Stimulated activated CD4-positive, alpha-beta T cell treated with anti-CD3 and anti-CD28 coated beads, Interleukin-4, amount 100 ng/mL, for 4 hours (primary cell): ENCODE measurements around the gene MOB2.
"Not testable (repeated sequence)": the region's sequence is repeated elsewhere in the genome, so short reads cannot be mapped to it uniquely, and the experiment has no call there.

ENCODE experiments used
- DNase-seq, 2 experiments: peaks; one replicate each; pipeline ENCODE4 v3.0.0-alpha.2; 2020

The MOB2 gene

GRCh38 chr11:1439341-1439740 lies 47.2 kb downstream of the MOB2 start:
- DNase-seq: no peak

DNA sequence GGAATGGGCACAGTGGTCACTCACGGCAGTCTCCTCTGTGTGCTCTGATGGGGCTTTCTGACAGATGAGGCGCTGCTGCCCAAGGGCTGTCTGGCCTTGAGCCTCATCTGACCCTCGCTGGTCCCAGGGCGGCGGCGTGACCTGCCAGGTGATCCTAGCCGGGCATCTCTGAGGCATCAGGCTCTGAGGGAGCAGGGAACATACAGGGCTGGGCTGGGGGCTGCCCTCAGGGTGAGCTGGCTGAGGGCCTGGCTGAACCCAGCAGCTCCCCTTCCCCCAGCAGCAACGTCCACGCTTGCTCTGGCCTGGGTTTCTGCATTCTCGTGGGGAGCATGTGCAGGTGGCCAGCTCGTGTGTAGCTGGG lies 47.6 kb downstream of the MOB2 start:
- DNase-seq: no peak

DNA sequence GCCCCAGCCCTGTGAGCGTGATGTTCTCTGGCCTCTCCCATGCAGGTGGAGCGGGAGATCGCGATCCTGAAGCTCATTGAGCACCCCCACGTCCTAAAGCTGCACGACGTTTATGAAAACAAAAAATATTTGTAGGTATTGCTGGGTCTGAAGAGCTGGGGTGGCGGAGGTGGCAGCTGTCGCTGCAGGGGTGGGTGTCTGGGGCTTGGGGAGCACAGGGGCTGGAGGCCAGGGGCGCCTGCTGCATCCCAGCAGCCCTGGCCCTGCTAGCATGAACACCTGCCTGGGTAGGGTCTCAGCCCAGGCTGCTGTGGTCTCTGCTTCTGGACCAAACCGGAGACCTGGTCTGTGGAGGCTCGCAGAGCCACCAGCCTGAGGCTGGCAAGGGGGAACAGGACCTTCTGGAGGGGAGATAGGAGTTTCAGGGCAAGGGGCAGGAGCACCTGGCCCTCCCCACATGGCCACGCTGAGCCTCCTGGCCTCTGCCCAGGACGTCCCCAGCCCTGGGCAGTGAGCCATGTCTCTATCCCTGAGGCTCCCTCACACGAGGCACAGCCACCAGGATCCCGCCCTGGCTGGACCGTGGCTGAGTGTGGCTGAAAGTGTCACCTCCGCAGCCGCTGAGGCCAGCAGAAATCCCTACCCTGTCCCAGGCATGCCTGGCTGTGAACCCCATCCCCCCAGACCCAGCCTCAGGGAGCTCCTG lies 48.2 kb downstream of the MOB2 start:
- DNase-seq: no peak

GRCh38 chr11:1437500-1437899 lies 49.1 kb downstream of the MOB2 start:
- DNase-seq: no peak

- no peak for DNase-seq
Observed at GRCh38 chr11:1436468-1437039, 50.0 kb downstream of the MOB2 start.

- DNase-seq: no peak
Observed at GRCh38 chr11:1435820-1436467, 50.6 kb downstream of the MOB2 start.

GRCh38 chr11:1435479-1435819 lies 51.1 kb downstream of the MOB2 start:
- not testable (repeated sequence) for DNase-seq

DNA sequence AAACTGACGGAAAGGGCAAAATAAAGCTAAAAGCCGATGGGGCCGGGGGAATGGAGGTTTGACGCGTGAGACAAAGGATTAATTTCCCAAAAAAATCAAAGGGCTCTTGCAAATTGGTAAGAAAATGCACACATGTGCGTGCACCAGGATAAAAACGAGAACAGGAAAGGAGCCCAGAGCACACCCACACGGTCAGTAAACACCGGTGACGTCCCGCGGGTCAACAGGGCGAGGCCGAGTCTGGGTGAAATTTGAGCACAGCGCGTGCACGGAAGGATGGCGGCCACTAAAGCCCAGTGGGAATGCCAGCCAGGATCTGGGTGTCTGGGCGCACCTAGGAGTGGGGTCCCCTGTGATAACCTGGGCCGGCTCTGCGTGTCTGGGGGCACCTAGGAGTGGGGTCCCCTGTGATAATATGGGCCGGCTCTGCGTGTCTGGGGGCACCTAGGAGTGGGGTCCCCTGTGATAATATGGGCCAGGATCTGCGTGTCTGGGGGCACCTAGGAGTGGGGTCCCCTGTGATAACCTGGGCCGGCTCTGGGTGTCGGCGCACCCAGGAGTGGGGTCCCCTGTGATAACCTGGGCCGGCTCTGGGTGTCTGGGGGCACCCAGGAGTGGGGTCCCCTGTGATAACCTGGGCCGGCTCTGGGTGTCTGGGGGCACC lies 52.5 kb downstream of the MOB2 start:
- DNase-seq: no peak

- DNase-seq: no peak
Observed at GRCh38 chr11:1433568-1433967, 53.0 kb downstream of the MOB2 start.

DNA sequence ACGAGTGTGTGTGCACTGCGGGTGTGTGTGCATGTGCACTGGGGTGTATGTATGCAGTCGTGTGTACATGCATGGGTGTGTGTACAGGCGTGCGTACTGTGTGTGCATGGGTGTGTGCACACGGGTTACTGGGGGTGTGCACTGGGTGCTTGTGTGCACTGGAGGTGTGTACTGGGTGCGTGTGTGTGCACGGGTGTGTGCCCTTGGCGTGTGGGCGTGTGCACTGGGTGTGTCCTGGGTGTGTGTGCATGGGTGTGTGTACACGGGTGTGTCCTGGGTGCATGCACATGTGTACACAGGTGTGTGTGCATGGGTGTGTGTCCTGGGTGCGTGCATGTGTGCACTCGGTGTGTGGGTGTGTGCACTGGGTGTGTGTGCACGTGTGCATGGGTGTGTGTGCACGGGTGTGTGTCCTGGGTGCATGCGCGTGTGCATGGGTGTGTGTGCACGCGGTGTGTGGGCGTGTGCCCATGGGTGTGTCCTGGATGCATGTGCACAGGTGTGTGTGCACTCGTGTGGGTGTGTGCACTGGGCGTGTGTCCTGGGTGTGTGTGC lies 57.7 kb downstream of the MOB2 start:
- no peak for DNase-seq

GRCh38 chr11:1425439-1425838 lies 61.1 kb downstream of the MOB2 start:
- DNase-seq: no peak

GRCh38 chr11:1425006-1425405 lies 61.6 kb downstream of the MOB2 start:
- no peak for DNase-seq

GRCh38 chr11:1423406-1423805 lies 63.2 kb downstream of the MOB2 start:
- DNase-seq: not testable (repeated sequence)

GRCh38 chr11:1422981-1423380 lies 63.6 kb downstream of the MOB2 start:
- DNase-seq: no peak

DNA sequence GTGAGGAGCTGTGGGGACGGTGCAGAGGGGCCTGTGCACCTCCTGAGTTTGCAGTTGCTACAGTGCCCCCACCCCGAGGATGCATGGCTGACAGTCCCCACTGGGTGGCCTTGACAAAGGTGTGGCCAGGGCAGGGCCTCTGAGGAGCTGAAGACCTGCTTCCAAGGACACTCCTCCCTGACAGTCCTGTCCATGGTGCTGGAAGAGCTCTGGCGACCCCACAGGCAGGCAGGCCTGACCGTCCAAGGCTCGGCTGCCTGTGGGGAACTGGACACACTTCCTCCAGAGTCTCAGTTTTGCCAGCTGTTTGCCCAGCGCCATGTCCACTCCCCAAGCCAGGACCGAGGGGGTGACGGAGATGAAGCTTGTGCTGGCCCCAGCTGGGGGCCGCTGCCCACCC lies 64.1 kb downstream of the MOB2 start:
- no peak for DNase-seq

DNA sequence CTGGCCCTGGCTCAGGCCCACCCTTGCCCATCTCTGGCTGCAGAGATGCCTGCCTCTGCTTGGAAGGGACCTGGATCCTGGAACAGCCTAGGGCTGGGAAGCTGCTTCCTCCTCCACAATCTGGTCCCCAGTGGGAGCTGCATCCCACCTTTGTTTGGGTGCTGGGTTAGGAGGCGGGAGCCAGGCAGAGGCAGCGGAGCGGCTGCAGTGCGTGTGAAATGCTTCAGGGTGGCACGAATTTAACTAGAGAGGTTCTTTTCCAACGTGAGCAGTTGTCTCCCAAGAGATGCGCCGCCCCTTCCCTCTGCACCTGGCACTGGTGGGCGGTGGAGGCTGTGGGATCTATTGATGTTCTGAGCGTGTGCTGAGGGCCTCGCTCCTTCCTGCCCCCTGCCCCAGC lies 65.3 kb downstream of the MOB2 start:
- DNase-seq: no peak

GRCh38 chr11:1419811-1420210 lies 66.8 kb downstream of the MOB2 start:
- no peak for DNase-seq
